HG03558 (cell line): ENCODE data around the gene CACNA2D1.
"Not testable (repeated sequence)": the region's sequence is repeated elsewhere in the genome, so short reads cannot be mapped to it uniquely, and the experiment has no call there.

Source experiments
- ATAC-seq: cut with Tn5 transposase; IDR thresholded peaks from one replicate; pipeline ENCODE4 v1.9.1; 2021; ENCODE audit warnings: moderate number of reproducible peaks; ENCODE audit not compliant: unreplicated experiment; ENCODE audit errors: extremely low read depth

Gene CACNA2D1

GRCh38 chr7:82435769-82436168, 7.8 kb downstream of the CACNA2D1 start:
- no peak for ATAC-seq

GRCh38 chr7:82434275-82435022, 9.1 kb downstream of the CACNA2D1 start:
- ATAC-seq, result no peak

- no peak for ATAC-seq
Observed at GRCh38 chr7:82433507-82433906, 10.1 kb downstream of the CACNA2D1 start.

- not testable (repeated sequence) for ATAC-seq
Observed at GRCh38 chr7:82432743-82433142, 10.8 kb downstream of the CACNA2D1 start.

GRCh38 chr7:82430500-82431465, 12.8 kb downstream of the CACNA2D1 start:
- ATAC-seq, result no peak

GRCh38 chr7:82429408-82429807, 14.2 kb downstream of the CACNA2D1 start:
- ATAC-seq, result no peak

GRCh38 chr7:82428186-82428961, 15.2 kb downstream of the CACNA2D1 start:
- no peak for ATAC-seq

GRCh38 chr7:82423446-82423845, 20.1 kb downstream of the CACNA2D1 start:
- no peak for ATAC-seq

- ATAC-seq, result no peak
Observed at GRCh38 chr7:82419200-82419599, 24.4 kb downstream of the CACNA2D1 start.

- ATAC-seq, result no peak
Observed at GRCh38 chr7:82417898-82418297, 25.7 kb downstream of the CACNA2D1 start.

GRCh38 chr7:82416402-82416801, 27.2 kb downstream of the CACNA2D1 start:
- no peak for ATAC-seq

- ATAC-seq, result no peak
Observed at GRCh38 chr7:82414389-82414788, 29.2 kb downstream of the CACNA2D1 start.

- no peak for ATAC-seq
Observed at GRCh38 chr7:82413237-82413636, 30.3 kb downstream of the CACNA2D1 start.

- ATAC-seq, result no peak
Observed at GRCh38 chr7:82411732-82412131, 31.8 kb downstream of the CACNA2D1 start.

GRCh38 chr7:82410461-82410860, 33.1 kb downstream of the CACNA2D1 start:
- ATAC-seq, result no peak

- ATAC-seq, result no peak
Observed at GRCh38 chr7:82406937-82407336, 36.6 kb downstream of the CACNA2D1 start.

GRCh38 chr7:82405301-82405700, 38.3 kb downstream of the CACNA2D1 start:
- no peak for ATAC-seq

- no peak for ATAC-seq
Observed at GRCh38 chr7:82404652-82405051, 38.9 kb downstream of the CACNA2D1 start.

GRCh38 chr7:82404094-82404493, 39.5 kb downstream of the CACNA2D1 start:
- ATAC-seq, result no peak

- no peak for ATAC-seq
Observed at GRCh38 chr7:82397879-82398524, 45.6 kb downstream of the CACNA2D1 start.
